B cell (primary cell): ENCODE data around the gene GABRR3. TPM values are rescaled to one million over a fixed set of nuclear protein-coding genes. Genes with fewer than 3 reads are reported as not detected.

Experiments used
- ATAC-seq: fragments of 200-7000 bp; cut with Tn5 transposase; one replicate; pipeline ENCODE4 v1.10.0; 2021; ENCODE audit warnings: low read depth, mild to moderate bottlenecking, moderate number of reproducible peaks, moderate library complexity
- CTCF ChIA-PET: fragments of 350-600 bp; sonication (Branson Sonifier 250); formaldehyde crosslinking; loops from one replicate; lab custom pipeline; 2021; ENCODE audit warnings: antibody characterized with exemption, inconsistent platforms; lab: Charles Lee
- POLR2A ChIA-PET: fragments of 350-600 bp; sonication (Branson Sonifier 250); formaldehyde crosslinking; loops from one replicate; lab custom pipeline; 2021; ENCODE audit warnings: antibody characterized with exemption; lab: Charles Lee
- DNase-seq: peaks from one replicate; pipeline ENCODE4 v3.0.0; 2013
- H2AFZ ChIP-seq: 2 replicates; pipeline ENCODE4 v1.6.1; 2012; ENCODE audit warnings: mild to moderate bottlenecking, low read depth, low read length; ENCODE audit not compliant: insufficient read depth, poor library complexity, severe bottlenecking
- H3K27ac ChIP-seq, 2 donors: 1 replicate in 1 of 2; 2 replicates in 1 of 2; pipeline ENCODE4 v1.5.1; 2012 to 2013; ENCODE audit warnings: low read length in 2 of 2, mild to moderate bottlenecking in 2 of 2, moderate library complexity in 1 of 2
- H3K27me3 ChIP-seq, 4 experiments: fragments of 200-600 bp in 1 of 4; sonication (generic) in 1 of 4; replicated peaks in 1 of 4; 1 replicate in 2 of 4; 2 replicates in 2 of 4; pipeline versions ENCODE4 v1.6.1 to v1.7.0; 2013 to 2016; ENCODE audit warnings: low read length in 3 of 4, mild to moderate bottlenecking in 2 of 4, mixed read lengths in 1 of 4, moderate library complexity in 1 of 4; ENCODE audit not compliant: insufficient read depth in 4 of 4, control insufficient read depth in 3 of 4; ENCODE audit errors: control extremely low read depth in 1 of 4
- H3K36me3 ChIP-seq, 2 experiments: replicated peaks in 1 of 2; 1 replicate in 1 of 2; 2 replicates in 1 of 2; pipeline versions ENCODE4 v1.6.1 to v1.7.1; 2013; ENCODE audit warnings: low read length in 1 of 2; ENCODE audit not compliant: insufficient read depth in 2 of 2, control insufficient read depth in 1 of 2; ENCODE audit errors: control extremely low read depth in 1 of 2, extremely low read depth in 1 of 2
- H3K4me1 ChIP-seq, 2 donors: fragments of 200-600 bp in 1 of 2; sonication (generic) in 1 of 2; 1 replicate in 1 of 2; 2 replicates in 1 of 2; pipeline versions ENCODE4 v1.5.1 to v1.6.1; 2013 to 2017; ENCODE audit warnings: low read length in 2 of 2; ENCODE audit not compliant: control insufficient read depth in 2 of 2, insufficient read depth in 2 of 2
- H3K4me2 ChIP-seq: replicated peaks from 2 replicates; pipeline ENCODE3; 2012; ENCODE audit warnings: mild to moderate bottlenecking, low read depth, low read length; ENCODE audit not compliant: poor library complexity, severe bottlenecking
- H3K4me3 ChIP-seq, 5 experiments: fragments of 200-600 bp in 1 of 5; sonication (generic) in 1 of 5; 1 replicate in 3 of 5; 2 replicates in 2 of 5; pipeline versions ENCODE4 v1.5.1 to v1.7.0; 2011 to 2016; ENCODE audit warnings: low read length in 4 of 5, mild to moderate bottlenecking in 4 of 5, low read depth in 2 of 5, control low read depth in 1 of 5, moderate library complexity in 1 of 5; ENCODE audit not compliant: insufficient read depth in 1 of 5; ENCODE audit errors: control extremely low read depth in 1 of 5, extremely low read depth in 1 of 5
- H3K79me2 ChIP-seq: fragments of 200-600 bp; sonication (generic); one replicate; pipeline ENCODE4 v1.6.0; 2016; ENCODE audit warnings: low read length; ENCODE audit not compliant: control insufficient read depth, insufficient read depth
- H3K9ac ChIP-seq: fragments of 200-600 bp; sonication (generic); 2 replicates; pipeline ENCODE4 v1.6.1; 2017; ENCODE audit warnings: mild to moderate bottlenecking, low read length, moderate library complexity
- H3K9me3 ChIP-seq, 3 donors: one replicate each; pipeline versions ENCODE4 v1.6.1 to v1.7.1; 2013; ENCODE audit warnings: low read length in 2 of 3; ENCODE audit not compliant: control insufficient read depth in 2 of 3, insufficient read depth in 1 of 3; ENCODE audit errors: control extremely low read depth in 1 of 3
- H4K20me1 ChIP-seq: 2 replicates; pipeline ENCODE4 v1.6.0; 2012; ENCODE audit warnings: mild to moderate bottlenecking, low read length; ENCODE audit not compliant: insufficient read depth, control insufficient read depth, poor library complexity, severe bottlenecking
- H3K27ac Mint-ChIP-seq: one replicate; pipeline ENCODE4 v1.8.0; 2021; ENCODE audit warnings: mixed read lengths
- H3K27me3 Mint-ChIP-seq: one replicate; pipeline ENCODE4 v1.8.0; 2021; ENCODE audit warnings: mixed read lengths
- H3K4me1 Mint-ChIP-seq: one replicate; pipeline ENCODE4 v1.8.0; 2021; ENCODE audit warnings: mixed read lengths
- H3K4me3 Mint-ChIP-seq: one replicate; pipeline ENCODE4 v1.8.0; 2021; ENCODE audit warnings: mixed read lengths
- H3K9me3 Mint-ChIP-seq: one replicate; pipeline ENCODE4 v1.8.0; 2022; ENCODE audit warnings: mixed read lengths; ENCODE audit not compliant: insufficient read depth
- EZH2 ChIP-seq: IDR thresholded peaks from 2 replicates; pipeline ENCODE4 v1.6.1; 2012; ENCODE audit warnings: borderline replicate concordance, low read depth, mild to moderate bottlenecking, moderate library complexity, low read length; ENCODE audit not compliant: insufficient read depth, poor library complexity, severe bottlenecking
- WGBS: methylation state at CpG from one replicate; pipeline ENCODE4 v1.1.5; 2013; ENCODE audit warnings: missing lambda C conversion rate; ENCODE audit not compliant: insufficient coverage; 5-methylcytosine and 5-hydroxymethylcytosine counted together
- intact Hi-C: fragments of 100-400 bp; cut with micrococcal nuclease; formaldehyde crosslinking; loops from one replicate; pipeline ENCODE4 v1.10.0; 2022
- polyA plus RNA-seq: library from polyadenylated mRNA; depleted of rRNA; stranded (reverse); fragments of >200 nt; gene quantifications from 2 replicates; pipeline ENCODE4 v1.2.3, GENCODE V29; 2012
- total RNA-seq, 2 donors: library from RNA; stranded (reverse); fragments of 120-200 nt in 1 of 2; gene quantifications; 1 replicate in 1 of 2; 2 replicates in 1 of 2; pipeline versions ENCODE4 v1.2.3 to v1.2.4, GENCODE V29; 2013 to 2022
- TF ChIP-seq, protein P1 (sequence below): fragments of 200-600 bp; IDR thresholded peaks from one replicate; pipeline ENCODE4 v1.8.0; 2022; ENCODE audit warnings: antibody characterized with exemption, mild to moderate bottlenecking

GABRR3 gene
- total and polyA plus RNA-seq, 2 donors (not counting 1 experiment from before 2014, with no cell fraction given) = not detected

DNA sequence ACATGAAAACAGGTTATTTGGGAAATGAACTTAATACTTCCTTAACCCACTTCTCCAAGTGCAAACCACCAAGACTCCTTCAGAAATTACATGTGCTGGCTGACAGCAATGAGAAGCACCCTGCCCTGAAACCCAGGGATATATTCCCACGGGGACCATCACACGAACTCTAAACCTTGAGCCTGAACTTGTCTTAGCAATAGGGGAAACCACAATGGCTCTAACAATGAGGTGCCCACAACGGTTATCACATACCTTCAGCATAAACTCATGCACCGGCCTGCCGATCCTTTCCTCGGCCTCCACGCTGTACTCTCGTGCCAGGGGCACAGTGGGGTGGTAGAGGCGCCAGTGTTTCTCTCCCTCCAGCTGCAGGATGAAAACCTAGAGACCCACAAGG is 76.3 kb downstream of the GABRR3 start:
- ATAC-seq (no peak), DNase-seq (no peak)
- Histone ChIP-seq H3K9ac (no peak overlapping the region), H3K9me3 (no peaks in the 10 kb centered on the region), H3K4me2 (no peak overlapping the region), H3K36me3 (peaks cover 1 to 57% of the 10 kb centered on the region in 2 experiments), H4K20me1 (peaks cover 10% of the 10 kb centered on the region), H3K27me3 (no peaks in the 10 kb centered on the region), H2AFZ (no peak overlapping the region), H3K79me2 (peaks cover 4% of the 10 kb centered on the region), H3K4me1 (peaks cover 8 to 9% of the 10 kb centered on the region in 2 donors), H3K4me3 (no peak overlapping the region), H3K27ac (no peak overlapping the region)
- TF ChIP-seq, protein P1, sequence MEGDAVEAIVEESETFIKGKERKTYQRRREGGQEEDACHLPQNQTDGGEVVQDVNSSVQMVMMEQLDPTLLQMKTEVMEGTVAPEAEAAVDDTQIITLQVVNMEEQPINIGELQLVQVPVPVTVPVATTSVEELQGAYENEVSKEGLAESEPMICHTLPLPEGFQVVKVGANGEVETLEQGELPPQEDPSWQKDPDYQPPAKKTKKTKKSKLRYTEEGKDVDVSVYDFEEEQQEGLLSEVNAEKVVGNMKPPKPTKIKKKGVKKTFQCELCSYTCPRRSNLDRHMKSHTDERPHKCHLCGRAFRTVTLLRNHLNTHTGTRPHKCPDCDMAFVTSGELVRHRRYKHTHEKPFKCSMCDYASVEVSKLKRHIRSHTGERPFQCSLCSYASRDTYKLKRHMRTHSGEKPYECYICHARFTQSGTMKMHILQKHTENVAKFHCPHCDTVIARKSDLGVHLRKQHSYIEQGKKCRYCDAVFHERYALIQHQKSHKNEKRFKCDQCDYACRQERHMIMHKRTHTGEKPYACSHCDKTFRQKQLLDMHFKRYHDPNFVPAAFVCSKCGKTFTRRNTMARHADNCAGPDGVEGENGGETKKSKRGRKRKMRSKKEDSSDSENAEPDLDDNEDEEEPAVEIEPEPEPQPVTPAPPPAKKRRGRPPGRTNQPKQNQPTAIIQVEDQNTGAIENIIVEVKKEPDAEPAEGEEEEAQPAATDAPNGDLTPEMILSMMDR = no peak
- no peak for TF ChIP-seq EZH2
- H3K4me3 Mint-ChIP-seq = no peak overlapping the region
- no peaks in the 10 kb centered on the region for H3K9me3 Mint-ChIP-seq
- H3K4me1 Mint-ChIP-seq = peaks cover 20% of the 10 kb centered on the region
- ChIA-PET POLR2A (no interaction called here), CTCF (no interaction called here)
- no peak overlapping the region for H3K27ac Mint-ChIP-seq
- WGBS = 50% methylated on average over 3 of the region's 9 CpGs
- intact Hi-C loops = no loop called here
- no peaks in the 10 kb centered on the region for H3K27me3 Mint-ChIP-seq

DNA sequence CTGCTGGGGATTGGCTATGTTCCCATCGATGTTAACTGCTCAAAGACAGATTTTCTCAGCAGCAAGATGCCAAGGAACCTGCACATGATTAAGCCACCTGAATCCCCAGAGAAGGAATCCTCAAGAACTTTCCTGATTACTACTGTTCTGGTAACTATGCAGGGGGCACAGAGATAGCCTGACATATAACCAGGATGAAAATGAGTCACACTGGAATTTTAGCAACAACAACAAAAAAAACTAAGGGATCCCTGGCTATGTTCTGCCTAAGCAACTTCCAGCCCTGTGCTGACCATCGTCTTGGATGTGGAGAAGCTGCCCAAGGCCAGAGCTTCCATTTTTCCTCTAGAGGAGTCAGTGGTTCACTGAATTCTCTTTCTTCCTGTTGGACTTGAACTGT is 76.7 kb downstream of the GABRR3 start:
- H3K36me3 ChIP-seq = peaks cover 1 to 57% of the 10 kb centered on the region in 2 experiments
- POLR2A ChIA-PET = no interaction called here

More for the DNA sequence above, 76.7 kb downstream of the GABRR3 start:
- H3K27ac ChIP-seq = no peak overlapping the region
- no peaks in the 10 kb centered on the region for H3K9me3 ChIP-seq
- H3K4me3 Mint-ChIP-seq = no peak overlapping the region
- no peak for TF ChIP-seq EZH2
- TF ChIP-seq, protein P1 = no peak
- ATAC-seq = no peak
- no peaks in the 10 kb centered on the region for H3K27me3 Mint-ChIP-seq
- no peak for DNase-seq
- intact Hi-C loops = no loop called here
- H3K4me3 ChIP-seq = no peak overlapping the region
- no peak overlapping the region for H3K27ac Mint-ChIP-seq
- H3K4me1 ChIP-seq = peaks cover 8 to 9% of the 10 kb centered on the region in 2 donors
- no peaks in the 10 kb centered on the region for H3K9me3 Mint-ChIP-seq
- no peaks in the 10 kb centered on the region for H3K27me3 ChIP-seq
- H3K4me2 ChIP-seq = no peak overlapping the region
- no peaks in the 10 kb centered on the region for H3K79me2 ChIP-seq
- no peak overlapping the region for H3K9ac ChIP-seq
- CTCF ChIA-PET = no interaction called here
- 100% methylated on average over 2 of the region's 2 CpGs for WGBS
- H3K4me1 Mint-ChIP-seq = peaks cover 17% of the 10 kb centered on the region
- no peak overlapping the region for H2AFZ ChIP-seq
- peaks cover 8% of the 10 kb centered on the region for H4K20me1 ChIP-seq
